HG02938 (cell line): ENCODE results near the gene MRPL11.
"Not testable (repeated sequence)": the region's sequence is repeated elsewhere in the genome, so short reads cannot be mapped to it uniquely, and the experiment has no call there.

Experiments used
- ATAC-seq: cut with Tn5 transposase; IDR thresholded peaks from one replicate; pipeline ENCODE4 v1.9.1; 2021; ENCODE audit warnings: mild to moderate bottlenecking, moderate library complexity; ENCODE audit not compliant: unreplicated experiment

The MRPL11 gene

GRCh38 chr11:66467034-66467659, 28.5 kb upstream of the MRPL11 start:
- ATAC-seq: peak; percentile 17

DNA sequence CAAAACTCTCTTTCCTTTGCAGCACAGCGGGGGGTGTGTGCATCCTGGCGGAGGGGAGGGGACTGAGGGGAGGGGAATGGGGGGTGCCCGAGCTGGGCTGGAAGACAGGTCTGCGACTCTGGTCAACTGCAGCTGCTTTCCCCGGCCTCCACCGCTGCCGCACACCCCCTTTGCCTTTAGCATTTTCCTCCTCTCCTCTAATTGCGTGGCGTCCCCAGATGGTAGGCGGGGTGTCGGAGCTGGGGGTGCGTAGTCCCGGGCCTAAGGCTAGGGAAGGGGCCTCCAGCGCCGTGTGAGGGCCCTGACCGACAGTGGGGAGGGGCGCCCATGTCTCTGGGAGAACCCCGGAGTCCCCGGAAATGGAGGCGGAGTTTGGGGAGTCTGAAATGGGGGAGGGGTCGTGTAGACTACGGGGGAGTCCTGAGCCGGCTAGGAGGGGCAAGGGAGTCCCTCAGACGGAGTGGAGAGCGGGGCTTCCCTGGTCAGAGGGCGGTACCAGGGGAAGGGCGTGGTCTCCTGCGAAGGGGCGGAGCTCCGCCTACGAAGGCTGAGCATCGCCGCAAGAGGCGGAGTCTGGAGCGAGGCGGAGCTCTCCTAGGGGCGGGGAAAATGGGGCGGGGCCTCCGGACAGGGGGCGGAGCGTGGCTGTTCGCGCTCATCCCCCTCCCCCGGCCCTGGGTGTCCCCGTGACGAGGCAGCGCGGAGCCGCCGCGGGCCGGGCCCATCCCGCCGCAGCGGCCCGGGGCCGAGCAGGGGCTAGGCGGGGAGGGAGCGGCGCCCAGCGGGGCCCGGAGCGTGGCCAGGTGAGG, 27.8 kb upstream of the MRPL11 start, which contains the start of gene PELI3:
Gene PELI3, plus strand, starts transcription at position 681 of the 809 bp plus-strand sequence. CDS start 1,224 bp downstream, outside the sequence.
- ATAC-seq: peak; percentile 74

DNA sequence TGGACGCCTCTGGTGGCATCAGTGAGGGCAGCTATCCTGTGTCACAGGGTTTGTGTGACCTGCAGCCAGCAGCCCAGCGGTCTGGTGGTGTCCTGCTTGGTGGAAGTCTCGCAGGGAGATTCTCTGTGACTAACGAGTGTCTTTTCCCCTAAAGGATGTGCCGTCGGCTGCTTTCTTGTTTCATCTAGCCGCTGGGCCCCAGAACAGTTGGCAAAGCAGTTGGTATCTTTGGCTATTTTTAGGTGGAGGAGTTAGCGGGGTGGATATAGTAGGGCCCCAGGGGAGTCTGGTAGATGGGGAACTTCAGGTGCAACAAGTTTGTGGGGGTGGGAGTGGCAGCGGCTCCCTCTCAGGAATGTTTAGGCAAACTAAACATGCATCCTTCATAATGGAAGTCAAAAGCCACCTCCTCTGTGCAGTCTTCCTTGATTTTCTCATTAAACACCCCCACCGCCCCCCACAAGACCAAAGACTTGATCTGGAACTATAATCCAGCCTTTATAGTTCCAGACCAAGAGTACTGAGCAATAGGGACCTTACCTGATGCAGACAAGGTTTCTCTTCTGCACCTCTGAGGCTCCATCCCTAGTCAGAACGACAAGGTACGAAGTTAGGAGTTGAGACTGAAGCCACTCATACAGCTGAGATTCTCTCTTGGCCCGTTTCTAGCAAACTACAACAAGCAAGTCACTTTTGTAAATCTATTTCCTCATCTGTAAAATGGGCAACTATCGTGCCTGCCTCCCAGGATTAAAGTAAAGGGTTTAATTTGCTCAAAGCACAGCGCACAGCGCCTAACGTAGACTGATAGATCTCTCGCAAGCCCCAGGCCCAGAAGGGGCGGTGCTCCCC, 27.0 kb upstream of the MRPL11 start:
- no peak for ATAC-seq

DNA sequence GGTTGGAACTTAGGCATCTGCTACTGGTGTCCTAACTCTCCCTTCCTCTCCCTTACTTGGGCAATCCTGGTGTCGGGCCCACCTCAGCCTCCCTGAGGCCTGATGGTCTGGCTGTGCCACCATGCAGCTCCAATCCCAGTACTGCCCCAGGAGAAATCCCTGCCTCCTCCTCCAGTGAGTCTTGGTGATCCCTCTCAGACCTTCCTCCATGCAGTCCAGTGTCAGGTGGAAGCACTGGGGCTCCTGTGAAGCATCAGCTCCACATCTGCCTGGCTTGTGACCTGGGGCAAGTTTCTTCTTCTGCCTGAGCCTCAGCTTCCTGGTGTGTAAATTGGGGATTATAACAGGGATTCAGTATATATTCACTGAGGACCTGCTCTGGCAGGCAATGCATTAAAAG, 26.3 kb upstream of the MRPL11 start:
- ATAC-seq: no peak

GRCh38 chr11:66464116-66464515, 25.5 kb upstream of the MRPL11 start:
- ATAC-seq: not testable (repeated sequence)

GRCh38 chr11:66462911-66463310, 24.3 kb upstream of the MRPL11 start:
- no peak for ATAC-seq

GRCh38 chr11:66462010-66462409, 23.4 kb upstream of the MRPL11 start:
- ATAC-seq: no peak

DNA sequence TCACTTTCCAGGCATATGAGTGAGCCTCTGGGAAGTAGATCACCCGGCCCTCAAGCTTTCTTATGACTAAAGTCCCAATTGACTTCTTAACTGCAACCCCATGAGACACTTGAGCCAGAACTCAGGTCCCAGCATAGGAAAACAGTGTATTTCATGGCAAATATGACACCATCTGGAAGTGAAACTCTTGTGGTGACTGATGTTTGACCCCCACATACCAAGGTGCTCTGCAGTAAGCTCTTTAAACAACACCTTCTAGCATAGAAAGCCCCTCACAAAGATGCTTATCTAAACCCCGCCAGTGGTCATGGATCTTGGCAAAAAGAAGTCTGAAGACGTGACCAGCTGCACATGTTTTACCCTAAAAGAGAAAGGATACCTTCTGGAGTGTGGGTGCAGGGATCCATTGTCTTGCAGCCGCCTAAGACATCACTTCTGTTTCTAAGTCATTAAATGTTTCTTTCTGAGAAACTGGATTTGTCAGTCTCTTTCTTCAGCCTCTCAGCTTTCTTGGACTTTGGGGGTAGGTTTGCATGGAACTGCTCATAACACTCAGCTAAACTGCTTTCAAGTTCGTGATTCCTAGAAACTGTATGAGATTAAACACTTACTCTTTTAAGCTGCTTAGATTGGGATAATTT, 20.6 kb upstream of the MRPL11 start:
- no peak for ATAC-seq

DNA sequence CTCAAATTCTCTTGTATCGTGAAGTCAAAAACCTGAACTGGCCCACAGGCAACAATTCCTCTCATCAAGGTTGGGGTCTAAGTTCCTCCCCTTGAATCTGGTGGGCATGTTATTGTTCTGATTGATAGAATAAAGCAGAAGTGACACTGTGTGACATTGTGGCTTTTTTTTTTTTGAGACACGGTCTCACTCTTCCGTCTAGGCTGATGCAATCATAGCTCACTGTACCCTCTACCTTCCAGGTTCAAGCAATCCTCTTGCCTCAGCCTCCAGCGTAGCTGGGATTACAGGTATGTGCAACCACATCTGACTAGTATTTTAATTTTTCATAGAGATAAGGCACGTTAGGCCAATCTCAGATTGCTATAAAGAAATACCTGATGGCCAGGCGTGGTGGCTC, 19.2 kb upstream of the MRPL11 start:
- no peak for ATAC-seq

DNA sequence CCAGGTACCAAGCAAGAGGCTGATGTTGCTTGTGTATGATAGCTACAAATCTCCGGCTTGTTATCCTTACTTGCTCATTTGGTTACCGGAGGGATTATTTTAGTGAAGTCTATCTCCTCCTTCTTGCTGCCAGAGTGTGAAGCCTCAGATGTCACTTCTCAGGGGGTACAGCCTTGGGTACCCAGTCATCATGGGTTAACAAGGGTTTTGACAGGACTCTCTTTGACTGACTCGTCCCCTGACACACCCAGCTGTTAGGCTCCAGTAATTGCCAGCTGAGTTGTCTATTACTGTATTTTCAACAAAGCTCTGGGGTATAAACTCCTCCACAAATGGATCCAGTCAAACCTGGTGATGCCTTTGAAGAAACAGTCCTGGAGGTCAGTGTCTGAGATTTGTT, 16.2 kb upstream of the MRPL11 start:
- no peak for ATAC-seq

- no peak for ATAC-seq
Observed at GRCh38 chr11:66454247-66454646, 15.6 kb upstream of the MRPL11 start.

DNA sequence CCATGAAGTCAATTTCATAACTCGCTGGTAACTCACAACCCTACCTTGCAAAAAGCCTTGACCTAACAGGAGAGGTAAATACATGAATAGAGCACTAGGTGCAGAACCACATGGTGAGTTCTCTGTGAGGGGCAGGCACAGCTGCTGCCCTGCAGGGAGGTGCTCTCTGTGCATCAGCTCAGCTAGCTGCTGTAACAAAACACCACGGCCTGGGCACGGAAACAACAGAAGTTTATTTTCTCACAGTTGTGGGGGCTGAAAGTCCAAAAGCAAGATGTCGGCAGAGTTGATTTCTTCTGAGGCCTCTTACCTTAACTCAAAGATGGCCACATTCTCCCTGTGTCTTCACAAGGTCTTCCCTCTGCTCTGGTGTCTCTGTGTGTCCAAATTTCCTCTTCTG, 13.0 kb upstream of the MRPL11 start:
- ATAC-seq: no peak

GRCh38 chr11:66450560-66450959, 11.9 kb upstream of the MRPL11 start:
- ATAC-seq: no peak

- no peak for ATAC-seq
Observed at GRCh38 chr11:66448523-66448922, 9.9 kb upstream of the MRPL11 start.

GRCh38 chr11:66447012-66447411, 8.4 kb upstream of the MRPL11 start:
- no peak for ATAC-seq

DNA sequence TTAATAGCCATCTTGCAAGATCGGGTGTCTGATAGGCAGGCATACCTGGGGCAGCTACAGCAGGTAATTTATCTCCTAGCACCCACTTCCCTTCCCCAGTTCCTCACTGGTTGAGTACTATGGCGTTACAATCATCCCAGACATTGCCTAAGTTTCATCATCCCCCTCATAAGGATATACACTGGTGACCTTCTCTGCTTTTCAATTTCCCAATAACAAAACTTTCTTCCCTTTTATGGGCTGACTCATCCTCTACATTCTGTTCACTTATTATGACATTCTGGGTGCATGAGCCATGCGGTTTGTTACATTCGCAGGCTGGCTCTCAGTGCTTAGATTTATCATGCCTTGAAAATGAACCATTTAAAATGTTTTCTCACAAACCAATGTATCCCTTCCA, 5.0 kb upstream of the MRPL11 start:
- no peak for ATAC-seq

- ATAC-seq: not testable (repeated sequence)
Observed at GRCh38 chr11:66440940-66441282, 2.3 kb upstream of the MRPL11 start.

- ATAC-seq: not testable (repeated sequence)
Observed at GRCh38 chr11:66440101-66440939, 1.7 kb upstream of the MRPL11 start.

GRCh38 chr11:66437979-66438503, 607 bp downstream of the MRPL11 start:
- no peak for ATAC-seq

DNA sequence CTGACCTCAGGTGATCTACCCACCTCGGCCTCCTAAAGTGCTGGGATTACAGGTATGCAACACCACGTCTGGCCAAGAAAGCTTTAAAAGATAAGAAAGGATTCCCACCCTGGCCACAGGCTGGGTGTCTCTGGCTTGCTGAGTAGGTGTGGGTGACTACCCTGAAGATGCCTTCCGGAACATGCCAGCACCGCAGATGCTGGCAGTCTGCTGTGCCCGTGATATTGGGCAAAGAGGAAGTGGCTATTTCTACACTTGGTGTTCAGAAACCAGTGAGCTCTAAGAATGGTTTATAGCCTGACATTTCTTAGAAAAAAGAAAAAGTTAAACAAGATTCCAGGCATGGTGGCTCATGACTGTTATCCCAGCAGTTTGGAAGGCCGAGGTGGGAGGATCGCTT, 6.1 kb downstream of the MRPL11 start:
- no peak for ATAC-seq
